GM18951 (cell line): ENCODE measurements around the gene AMELX.

Experiments
- POLR2A ChIP-seq: IDR thresholded peaks from 4 replicates; pipeline ENCODE4 v1.6.1; 2011; ENCODE audit warnings: mild to moderate bottlenecking; ENCODE audit not compliant: insufficient read length, insufficient read depth; ENCODE audit errors: extremely low read depth
- in situ Hi-C: fragments of 300-500 bp; cut with MboI; formaldehyde crosslinking; loops from one replicate; pipeline ENCODE4 v1.12.0; 2022; ENCODE audit warnings: low sequenced_read_pairs, mixed read lengths, inconsistent platforms; ENCODE audit not compliant: unreplicated experiment

AMELX gene

DNA sequence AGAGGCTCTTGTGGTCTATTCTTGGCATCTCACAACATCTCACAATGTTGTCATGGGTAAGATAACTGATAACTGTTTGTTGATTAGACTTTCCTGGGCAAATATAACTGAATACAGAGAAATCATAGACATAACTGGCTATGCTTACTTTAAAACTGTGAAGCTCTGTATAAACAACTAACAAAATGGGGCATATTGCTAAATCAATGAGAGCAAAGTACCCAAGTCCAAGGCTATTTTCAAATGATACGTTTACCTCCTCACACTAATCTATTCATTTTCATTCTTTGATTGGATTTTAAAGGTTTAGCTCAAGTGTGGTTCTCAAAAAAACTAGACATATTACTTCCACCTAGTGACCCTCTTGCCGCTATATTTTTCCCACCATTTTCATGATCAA is 38.6 kb downstream of the AMELX start:
- in situ Hi-C loops = no loop called here
- no peak for TF ChIP-seq POLR2A

DNA sequence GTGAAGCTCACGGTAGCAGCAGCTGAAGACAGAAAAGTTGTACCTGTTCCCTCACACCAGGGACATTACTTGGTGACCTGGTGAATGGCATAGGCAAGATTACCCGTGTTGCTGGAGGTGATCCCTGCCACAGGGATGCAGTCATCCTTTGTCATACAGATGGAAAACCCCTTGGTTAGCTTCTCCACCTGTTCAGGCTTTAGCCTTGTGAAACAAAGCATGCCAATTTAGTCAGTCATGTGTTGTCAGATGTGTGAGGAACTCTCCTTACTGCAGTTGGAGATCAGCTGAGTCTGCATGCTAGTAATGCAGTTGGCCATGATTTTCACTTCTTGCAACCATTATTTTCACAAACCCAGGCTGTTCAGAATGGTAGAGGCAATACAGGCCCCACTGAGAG is 41.0 kb downstream of the AMELX start:
- TF ChIP-seq POLR2A = no peak
- in situ Hi-C loops = no loop called here

DNA sequence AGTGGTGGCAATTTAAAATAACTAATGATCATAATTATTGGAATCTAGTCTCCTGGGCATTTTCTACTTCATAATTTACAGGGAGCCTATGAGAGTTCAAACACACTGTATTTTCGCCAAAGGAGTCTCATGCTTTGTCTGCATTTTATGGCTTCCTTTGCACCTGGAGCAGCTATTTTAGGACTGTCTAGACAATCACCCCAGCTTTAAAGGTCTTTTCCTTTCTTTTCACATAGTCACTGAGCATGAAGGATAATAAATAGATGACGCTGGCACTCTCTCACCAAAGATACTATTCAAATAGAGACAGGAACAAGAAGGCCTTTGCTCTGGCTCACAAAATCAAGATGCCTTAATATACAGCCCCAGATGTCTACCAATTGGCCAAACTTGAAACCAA is 43.0 kb downstream of the AMELX start:
- no peak for TF ChIP-seq POLR2A
- in situ Hi-C loops = no loop called here

DNA sequence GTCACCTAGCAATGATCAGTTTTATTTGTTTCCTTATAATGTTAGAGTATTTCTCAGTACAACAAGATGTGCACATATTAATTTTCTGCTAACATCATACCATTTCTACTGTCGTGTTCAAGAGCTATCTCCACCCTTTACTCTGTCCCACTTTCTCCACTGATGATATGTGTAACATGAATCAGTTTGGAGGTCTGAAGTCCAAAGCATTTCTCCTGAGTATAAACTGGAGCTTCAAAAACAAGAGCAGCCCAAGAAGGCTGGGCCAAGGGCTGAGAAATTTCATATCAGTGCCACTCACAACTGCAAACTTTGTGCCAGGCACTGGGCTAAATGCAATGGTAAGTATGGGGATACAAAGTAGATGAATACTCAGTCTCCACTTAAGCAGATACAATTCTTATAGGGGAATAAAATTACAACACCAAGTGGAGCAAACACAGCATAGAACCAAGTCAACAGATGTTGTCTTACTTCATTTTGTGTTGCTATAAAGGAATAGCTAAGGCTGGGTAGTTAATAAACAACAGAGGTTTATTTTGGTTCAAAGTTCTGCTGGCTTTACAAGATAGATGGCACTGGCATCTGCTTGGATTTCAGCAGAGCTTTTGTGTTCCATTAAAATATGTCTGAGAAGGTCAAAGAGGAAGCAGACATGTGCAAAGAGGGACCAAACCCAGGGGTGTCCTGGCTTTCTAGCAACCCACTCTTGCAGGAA is 44.2 kb downstream of the AMELX start:
- no peak for TF ChIP-seq POLR2A
- in situ Hi-C loops = no loop called here

DNA sequence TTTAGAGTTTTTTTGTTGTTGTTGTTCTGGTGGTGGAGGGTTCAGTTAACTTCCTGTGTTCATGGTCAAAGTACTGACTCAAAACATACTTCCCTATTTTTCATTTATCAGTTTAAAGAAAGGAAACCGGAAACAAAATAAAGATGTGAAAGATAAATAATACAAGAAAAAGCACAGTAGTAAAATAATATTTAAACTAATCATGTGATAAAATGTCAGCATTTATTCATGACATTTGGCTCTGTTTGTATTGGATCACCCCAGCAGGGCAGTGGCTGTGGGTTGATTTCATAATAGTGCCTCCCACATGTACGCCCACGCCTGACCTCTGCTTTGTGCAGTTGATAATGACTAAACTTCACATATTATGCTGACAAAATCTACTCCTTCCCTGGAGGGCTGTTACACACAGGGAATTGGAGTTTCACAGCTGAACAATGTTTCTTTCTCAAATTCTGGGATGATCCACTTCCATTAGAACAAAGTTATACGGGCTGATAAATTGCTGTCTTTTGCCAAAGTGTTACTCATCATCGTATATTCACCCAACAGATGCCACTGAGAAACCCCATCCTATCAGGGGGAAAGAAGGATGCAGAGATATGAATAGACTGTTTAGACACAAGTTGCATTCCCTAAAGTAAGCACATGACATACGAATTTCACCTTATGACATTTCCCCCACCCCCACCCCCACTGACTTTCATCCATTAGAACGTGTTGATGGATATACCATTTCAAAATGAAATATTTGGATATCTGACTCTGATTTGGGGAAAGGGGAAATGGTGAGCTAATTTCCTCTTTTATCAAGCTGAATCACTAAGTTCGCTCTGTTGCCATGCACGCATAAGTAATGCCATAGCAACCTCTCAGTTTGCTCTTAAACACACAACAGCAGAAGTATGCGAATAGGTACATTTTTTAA is 48.3 kb downstream of the AMELX start:
- no peak for TF ChIP-seq POLR2A
- in situ Hi-C loops = no loop called here

DNA sequence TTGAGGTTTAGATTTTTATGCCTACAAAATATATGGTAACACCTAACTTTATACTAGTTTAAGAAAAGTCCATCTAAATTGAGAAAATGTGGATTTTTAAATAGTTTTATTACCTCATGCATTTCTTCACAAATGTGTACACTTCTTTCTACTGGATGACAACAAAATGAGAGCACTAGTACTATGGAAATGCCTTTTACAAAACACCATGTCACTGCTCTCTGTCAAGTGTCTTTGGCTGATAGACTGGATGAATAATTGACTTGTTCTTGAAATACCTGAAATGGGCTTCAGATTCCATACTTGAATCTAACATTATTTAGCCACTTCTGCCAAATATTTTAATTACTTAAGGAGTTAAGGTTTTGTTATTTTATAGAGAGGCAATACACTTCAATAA is 49.5 kb downstream of the AMELX start:
- TF ChIP-seq POLR2A = no peak
- in situ Hi-C loops = no loop called here

DNA sequence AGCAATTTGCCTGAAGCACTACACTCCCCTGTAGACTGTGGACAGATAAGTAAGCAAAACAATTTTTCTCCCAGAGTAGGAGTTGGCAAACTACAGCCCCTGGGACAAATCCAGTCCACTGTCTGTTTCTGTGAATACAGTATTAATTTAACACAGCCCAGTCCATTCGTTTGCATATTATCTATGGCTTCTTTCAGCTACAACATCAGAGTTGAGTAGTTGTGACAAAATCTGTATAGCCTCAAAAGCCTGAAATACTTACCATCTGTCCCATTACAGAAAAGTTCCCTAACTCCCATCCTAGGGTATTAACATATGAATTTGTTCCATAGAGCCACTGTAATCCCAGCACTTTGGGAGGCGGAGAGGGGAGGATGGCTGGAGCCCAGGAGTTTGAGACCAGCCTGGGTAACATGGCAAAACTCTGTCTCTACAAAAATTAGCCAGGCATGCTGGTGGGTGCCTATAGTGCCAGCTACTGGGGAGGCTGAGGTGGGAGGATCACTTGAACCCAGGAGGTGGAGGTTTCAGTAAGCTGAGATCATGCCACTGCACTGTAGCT is 53.0 kb downstream of the AMELX start:
- in situ Hi-C loops = no loop called here
- no peak for TF ChIP-seq POLR2A

DNA sequence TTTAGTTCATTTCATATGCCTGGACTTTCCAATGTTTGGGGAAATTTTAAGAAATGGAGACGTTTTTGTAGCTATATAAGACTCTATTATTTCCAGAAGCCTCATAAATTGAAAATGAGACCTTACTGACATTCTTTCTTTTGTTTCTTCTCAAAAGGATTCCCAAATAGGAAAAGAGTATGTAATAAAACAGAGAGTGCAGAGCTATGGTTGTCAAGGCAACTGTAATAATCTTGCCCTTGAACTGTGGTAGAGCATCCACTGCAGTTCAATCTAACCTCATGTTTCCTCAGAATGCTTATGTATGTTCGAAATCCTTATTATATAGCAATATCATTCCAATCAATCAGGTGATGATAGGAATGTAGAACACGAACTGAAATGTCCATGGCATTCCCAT is 54.1 kb downstream of the AMELX start:
- in situ Hi-C loops = no loop called here
- no peak for TF ChIP-seq POLR2A

DNA sequence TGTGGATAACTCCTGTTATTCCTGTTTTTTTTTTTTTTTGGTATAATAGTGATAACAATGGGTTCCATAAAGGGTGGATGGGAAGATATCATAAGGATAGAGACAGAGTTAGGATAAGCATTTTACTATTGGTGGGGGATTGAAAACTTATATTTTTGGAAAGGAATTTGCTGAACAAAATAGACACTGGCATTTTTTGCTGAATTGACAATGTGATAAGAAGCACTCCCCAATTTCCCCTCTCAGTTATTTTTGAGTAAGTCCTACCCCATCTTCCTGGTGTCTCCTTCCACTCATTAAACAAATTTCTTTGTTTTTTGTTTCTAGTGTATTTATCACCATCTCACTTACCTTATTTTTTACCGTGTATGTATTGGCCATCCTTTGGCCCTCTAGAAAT is 55.8 kb downstream of the AMELX start:
- in situ Hi-C loops = no loop called here
- TF ChIP-seq POLR2A = no peak

DNA sequence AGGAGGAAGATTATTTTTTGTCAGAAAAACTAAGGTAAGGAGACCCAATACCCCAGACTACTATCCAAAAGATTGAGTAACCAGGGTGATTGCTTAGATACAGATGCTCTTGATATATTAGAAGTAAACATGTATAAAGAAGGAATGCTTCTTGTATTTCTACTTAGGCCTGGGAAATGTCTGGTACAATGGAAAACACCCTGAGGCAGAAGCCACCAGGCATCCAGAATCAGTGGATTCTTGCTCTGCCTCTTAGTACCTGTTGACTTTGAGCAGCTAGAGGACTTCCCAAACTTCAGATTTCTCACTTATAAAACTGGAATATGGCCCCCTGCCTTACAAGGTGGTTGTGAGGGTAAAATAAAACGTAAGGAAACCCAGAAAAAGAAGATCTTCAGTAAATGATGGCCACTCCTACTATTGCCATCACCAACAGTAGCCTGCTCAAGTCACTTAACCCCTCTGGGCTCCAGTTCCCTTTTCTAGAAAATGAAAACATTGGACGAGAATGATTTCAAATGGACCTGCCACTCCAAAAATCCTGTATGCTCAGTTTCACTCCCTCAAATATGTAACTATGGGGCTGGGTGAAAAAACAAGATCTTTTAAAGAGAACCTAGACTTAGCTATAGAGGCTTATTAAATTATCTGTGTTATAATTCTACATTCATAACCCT is 56.6 kb downstream of the AMELX start:
- in situ Hi-C loops = no loop called here
- no peak for TF ChIP-seq POLR2A
